ENCODE measurements around the gene APOBEC3C.

DNA sequence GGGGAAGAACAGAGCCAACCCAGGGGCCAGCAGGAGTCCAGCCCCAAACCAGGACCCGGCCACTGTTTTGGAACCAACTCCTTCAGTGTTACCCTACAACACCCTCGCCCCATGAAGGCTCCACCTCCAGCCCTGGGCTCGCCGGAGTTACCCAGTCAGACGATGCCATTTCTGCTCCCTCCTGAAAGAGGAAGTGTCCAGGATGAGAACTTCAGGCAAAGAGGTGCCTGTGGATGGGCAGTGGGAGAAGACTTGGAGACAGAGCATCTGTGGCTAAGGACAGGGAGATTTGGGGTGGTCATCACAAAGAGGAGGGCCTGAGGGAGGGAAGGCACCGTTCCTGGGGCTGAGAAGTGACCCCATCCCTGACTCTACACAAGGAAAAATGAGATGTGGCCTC, 18.0 kb upstream of the APOBEC3C start:
- no peak for TF ChIP-seq CTCF (IDR thresholded peaks at IDR 0.05)
- no peak for TF ChIP-seq POLR2A (IDR thresholded peaks at IDR 0.05)
